Neural cell (in vitro differentiated cells): Measurements from ENCODE around the gene ROCK2. TPM values are rescaled to one million over a fixed set of nuclear protein-coding genes. Genes with fewer than 3 reads are reported as not detected.

Source experiments
- H2AFZ ChIP-seq: fragments of 200-600, 300-800 bp; sonication (generic), shearing (Covaris generic); 2 replicates; pipeline ENCODE4 v1.6.0; 2014; ENCODE audit warnings: low read depth, mild to moderate bottlenecking, antibody characterized with exemption, low read length, moderate library complexity
- H3F3A ChIP-seq: fragments of 200-600 bp; shearing (Covaris generic); 2 replicates; pipeline ENCODE4 v1.6.1; 2016; ENCODE audit warnings: mild to moderate bottlenecking, moderate library complexity, mixed read lengths, antibody characterized with exemption, low read length; ENCODE audit not compliant: insufficient read depth, poor library complexity, severe bottlenecking
- H3K27ac ChIP-seq: fragments of 200-600, 300-800 bp; sonication (generic), shearing (Covaris generic); 2 replicates; pipeline ENCODE4 v1.5.1; 2014; ENCODE audit warnings: mild to moderate bottlenecking, low read length, moderate library complexity
- H3K27me3 ChIP-seq: fragments of 300-800, 200-600 bp; sonication (generic), shearing (Covaris generic); 2 replicates; pipeline ENCODE4 v1.6.0; 2014; ENCODE audit warnings: mild to moderate bottlenecking, low read depth, low read length, moderate library complexity; ENCODE audit not compliant: insufficient read depth
- H3K36me3 ChIP-seq: fragments of 300-800, 200-600 bp; sonication (generic), shearing (Covaris generic); 2 replicates; pipeline ENCODE4 v1.5.1; 2014; ENCODE audit warnings: mild to moderate bottlenecking, antibody characterized with exemption, low read length, moderate library complexity; ENCODE audit not compliant: insufficient read depth
- H3K4me2 ChIP-seq: fragments of 300-800, 200-600 bp; sonication (generic), shearing (Covaris generic); 2 replicates; pipeline ENCODE4 v1.6.0; 2014; ENCODE audit warnings: mild to moderate bottlenecking, low read length
- H3K4me3 ChIP-seq: fragments of 300-800, 200-600 bp; sonication (generic), shearing (Covaris generic); 2 replicates; pipeline ENCODE4 v1.5.1; 2014; ENCODE audit warnings: mild to moderate bottlenecking, low read length, moderate library complexity
- H3K79me2 ChIP-seq: fragments of 200-600 bp; shearing (Covaris generic); replicated peaks from 2 replicates; pipeline ENCODE4 v1.6.0; 2014; ENCODE audit warnings: mild to moderate bottlenecking, low read length, moderate library complexity; ENCODE audit not compliant: insufficient read depth
- H3K9ac ChIP-seq: fragments of 300-800, 200-600 bp; sonication (generic), shearing (Covaris generic); 2 replicates; pipeline ENCODE4 v1.6.1; 2016; ENCODE audit warnings: mild to moderate bottlenecking, low read length, mixed read lengths
- H3K9me2 ChIP-seq: fragments of 200-600 bp; shearing (Covaris generic); 2 replicates; pipeline ENCODE4 v1.6.1; 2016; ENCODE audit warnings: mild to moderate bottlenecking, low read length, mixed read lengths; ENCODE audit not compliant: insufficient read depth
- H3K9me3 ChIP-seq: fragments of 200-600, 300-800 bp; sonication (generic), shearing (Covaris generic); 2 replicates; pipeline ENCODE4 v1.6.1; 2016; ENCODE audit warnings: mild to moderate bottlenecking, mixed run types, low read length, moderate library complexity, mixed read lengths
- H4K20me1 ChIP-seq: fragments of 200-600 bp; shearing (Covaris generic); 2 replicates; pipeline ENCODE4 v1.6.1; 2016; ENCODE audit warnings: mild to moderate bottlenecking, mixed run types; ENCODE audit not compliant: insufficient read depth
- EP300 ChIP-seq: fragments of 450-650 bp; conservative IDR thresholded peaks from 2 replicates; pipeline ENCODE4 v1.6.1; 2014; ENCODE audit warnings: antibody characterized with exemption, mild to moderate bottlenecking, moderate library complexity; ENCODE audit not compliant: poor library complexity, severe bottlenecking
- EZH2 ChIP-seq: fragments of 200-600, 300-800 bp; shearing (Covaris generic), sonication (generic); IDR thresholded peaks from 2 replicates; pipeline ENCODE4 v1.6.1; 2014; ENCODE audit warnings: antibody characterized with exemption, low read length, borderline replicate concordance, mild to moderate bottlenecking; ENCODE audit not compliant: insufficient read depth, poor library complexity, severe bottlenecking
- MXI1 ChIP-seq: fragments of 450-650 bp; conservative IDR thresholded peaks from 2 replicates; pipeline ENCODE4 v1.6.1; 2014; ENCODE audit warnings: antibody characterized with exemption, mild to moderate bottlenecking; ENCODE audit not compliant: poor library complexity, severe bottlenecking
- POLR2AphosphoS5 ChIP-seq: IDR thresholded peaks from 2 replicates; pipeline ENCODE4 v1.6.1; 2012
- RAD21 ChIP-seq: fragments of 450-650 bp; conservative IDR thresholded peaks from 2 replicates; pipeline ENCODE4 v1.6.1; 2014; ENCODE audit warnings: antibody characterized with exemption, mild to moderate bottlenecking, moderate library complexity
- SMC3 ChIP-seq: fragments of 450-650 bp; conservative IDR thresholded peaks from 2 replicates; pipeline ENCODE4 v1.6.1; 2014; ENCODE audit warnings: antibody characterized with exemption, mild to moderate bottlenecking, moderate library complexity; ENCODE audit not compliant: poor library complexity
- TAF1 ChIP-seq: IDR thresholded peaks from 2 replicates; pipeline ENCODE4 v1.6.1; 2012; ENCODE audit warnings: low read depth
- polyA plus RNA-seq: library from polyadenylated mRNA; depleted of rRNA; stranded (reverse); fragments of >200 nt; gene quantifications from 2 replicates; pipeline ENCODE4 v1.2.3, GENCODE V29; 2014
- TF ChIP-seq, protein P1 (sequence below): fragments of 450-650 bp; IDR thresholded peaks from 2 replicates; pipeline ENCODE4 v1.5.1; 2014; ENCODE audit warnings: antibody characterized with exemption, mild to moderate bottlenecking, moderate library complexity; ENCODE audit not compliant: poor library complexity, severe bottlenecking
- TF ChIP-seq, protein P2 (sequence below): IDR thresholded peaks from 2 replicates; pipeline ENCODE4 v1.6.1; 2012; ENCODE audit warnings: borderline replicate concordance

ROCK2 gene
- polyA plus RNA-seq, 1 donor from 2014 or later, result 25.7 TPM

DNA sequence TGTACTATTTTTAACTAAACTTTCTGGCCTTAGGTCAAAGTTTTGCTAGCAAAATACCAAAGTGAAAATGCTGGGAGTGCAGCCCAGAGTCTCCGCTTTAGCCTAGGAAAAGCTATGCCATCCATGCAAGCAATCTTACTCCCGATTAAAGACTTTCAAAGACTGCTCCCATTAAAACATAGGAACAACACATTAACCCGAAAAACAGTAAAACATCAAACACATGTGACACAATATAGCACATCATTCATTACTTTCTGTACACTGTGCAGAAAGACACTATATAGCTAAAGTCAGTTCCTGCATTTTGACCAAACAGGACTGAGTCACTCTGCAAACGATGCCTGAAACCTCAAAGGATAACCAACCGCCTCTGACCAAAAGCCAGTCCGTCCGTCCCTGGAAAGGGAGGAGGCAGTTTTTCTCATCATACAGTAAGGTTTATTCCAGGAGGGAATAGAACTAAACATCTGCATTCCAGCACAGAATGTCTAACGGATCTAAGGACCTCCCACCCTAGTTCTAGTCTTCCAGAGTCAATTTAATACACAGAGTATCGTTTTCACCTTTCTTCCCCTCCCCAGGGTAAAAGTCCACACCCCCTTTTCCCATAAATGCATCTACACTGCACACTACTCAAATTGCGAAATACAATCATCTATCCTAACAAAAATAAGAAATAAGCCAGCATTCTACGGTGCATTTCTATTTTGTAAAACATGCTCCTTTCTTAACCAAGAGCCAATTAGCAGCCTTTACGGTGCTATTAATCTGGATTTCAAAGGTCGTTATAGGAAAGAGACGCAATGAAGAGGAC, 1.7 kb downstream of the ROCK2 start:
- Histone ChIP-seq H3K9me2 (no peaks in the 10 kb centered on the region), H3K4me2 (peak overlapping the region; percentile 74), H3K9ac (peak overlapping the region; percentile 90), H3K9me3 (no peaks in the 10 kb centered on the region), H3F3A (peaks cover 3% of the 10 kb centered on the region), H3K27ac (peak overlapping the region; percentile 77), H4K20me1 (peaks cover 7% of the 10 kb centered on the region), H3K4me3 (peak overlapping the region; percentile 85), H3K27me3 (no peaks in the 10 kb centered on the region), H2AFZ (no peak overlapping the region), H3K36me3 (no peaks in the 10 kb centered on the region), H3K79me2 (peaks cover 65% of the 10 kb centered on the region)
- TF ChIP-seq RAD21 (no peak), TAF1 (no peak), MXI1 (peak; percentile 43)

DNA sequence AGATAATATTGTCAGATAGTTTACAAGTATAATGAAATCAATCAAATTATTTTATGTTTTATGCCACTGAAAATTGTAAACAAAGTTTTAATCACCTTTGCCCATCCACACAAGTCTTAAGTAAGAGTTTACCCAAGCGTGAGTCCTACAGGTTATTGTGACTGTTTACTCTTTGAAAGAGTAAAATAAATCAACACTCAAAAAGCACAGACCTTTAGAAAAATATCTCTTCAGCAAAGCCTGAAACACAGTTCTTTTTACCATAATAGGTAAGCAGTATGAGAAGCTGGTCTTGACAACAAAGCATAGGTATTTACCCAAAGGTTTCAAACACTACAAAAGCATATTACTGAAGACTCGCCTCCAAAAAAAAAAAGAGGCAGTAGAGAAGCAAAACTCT, 3.7 kb downstream of the ROCK2 start:
- no peaks in the 10 kb centered on the region for H3K36me3 ChIP-seq
- H3K4me2 ChIP-seq, result peak overlapping the region; percentile 74
- peaks cover 85% of the 10 kb centered on the region for H3K79me2 ChIP-seq
- no peaks in the 10 kb centered on the region for H3K9me2 ChIP-seq
- H3K27ac ChIP-seq, result peak overlapping the region; percentile 21
- no peak overlapping the region for H3K9ac ChIP-seq
- peaks cover 3% of the 10 kb centered on the region for H3F3A ChIP-seq
- peak overlapping the region; percentile 85 for H3K4me3 ChIP-seq
- H3K27me3 ChIP-seq, result no peaks in the 10 kb centered on the region
- no peaks in the 10 kb centered on the region for H3K9me3 ChIP-seq
- TF ChIP-seq TAF1, result no peak
- no peak for TF ChIP-seq POLR2AphosphoS5
- no peak for TF ChIP-seq RAD21
- no peak for TF ChIP-seq MXI1
- no peak for TF ChIP-seq SMC3
- TF ChIP-seq, protein P1, sequence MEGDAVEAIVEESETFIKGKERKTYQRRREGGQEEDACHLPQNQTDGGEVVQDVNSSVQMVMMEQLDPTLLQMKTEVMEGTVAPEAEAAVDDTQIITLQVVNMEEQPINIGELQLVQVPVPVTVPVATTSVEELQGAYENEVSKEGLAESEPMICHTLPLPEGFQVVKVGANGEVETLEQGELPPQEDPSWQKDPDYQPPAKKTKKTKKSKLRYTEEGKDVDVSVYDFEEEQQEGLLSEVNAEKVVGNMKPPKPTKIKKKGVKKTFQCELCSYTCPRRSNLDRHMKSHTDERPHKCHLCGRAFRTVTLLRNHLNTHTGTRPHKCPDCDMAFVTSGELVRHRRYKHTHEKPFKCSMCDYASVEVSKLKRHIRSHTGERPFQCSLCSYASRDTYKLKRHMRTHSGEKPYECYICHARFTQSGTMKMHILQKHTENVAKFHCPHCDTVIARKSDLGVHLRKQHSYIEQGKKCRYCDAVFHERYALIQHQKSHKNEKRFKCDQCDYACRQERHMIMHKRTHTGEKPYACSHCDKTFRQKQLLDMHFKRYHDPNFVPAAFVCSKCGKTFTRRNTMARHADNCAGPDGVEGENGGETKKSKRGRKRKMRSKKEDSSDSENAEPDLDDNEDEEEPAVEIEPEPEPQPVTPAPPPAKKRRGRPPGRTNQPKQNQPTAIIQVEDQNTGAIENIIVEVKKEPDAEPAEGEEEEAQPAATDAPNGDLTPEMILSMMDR, result no peak
- TF ChIP-seq EZH2, result no peak
- no peak for TF ChIP-seq EP300
- TF ChIP-seq, protein P2, sequence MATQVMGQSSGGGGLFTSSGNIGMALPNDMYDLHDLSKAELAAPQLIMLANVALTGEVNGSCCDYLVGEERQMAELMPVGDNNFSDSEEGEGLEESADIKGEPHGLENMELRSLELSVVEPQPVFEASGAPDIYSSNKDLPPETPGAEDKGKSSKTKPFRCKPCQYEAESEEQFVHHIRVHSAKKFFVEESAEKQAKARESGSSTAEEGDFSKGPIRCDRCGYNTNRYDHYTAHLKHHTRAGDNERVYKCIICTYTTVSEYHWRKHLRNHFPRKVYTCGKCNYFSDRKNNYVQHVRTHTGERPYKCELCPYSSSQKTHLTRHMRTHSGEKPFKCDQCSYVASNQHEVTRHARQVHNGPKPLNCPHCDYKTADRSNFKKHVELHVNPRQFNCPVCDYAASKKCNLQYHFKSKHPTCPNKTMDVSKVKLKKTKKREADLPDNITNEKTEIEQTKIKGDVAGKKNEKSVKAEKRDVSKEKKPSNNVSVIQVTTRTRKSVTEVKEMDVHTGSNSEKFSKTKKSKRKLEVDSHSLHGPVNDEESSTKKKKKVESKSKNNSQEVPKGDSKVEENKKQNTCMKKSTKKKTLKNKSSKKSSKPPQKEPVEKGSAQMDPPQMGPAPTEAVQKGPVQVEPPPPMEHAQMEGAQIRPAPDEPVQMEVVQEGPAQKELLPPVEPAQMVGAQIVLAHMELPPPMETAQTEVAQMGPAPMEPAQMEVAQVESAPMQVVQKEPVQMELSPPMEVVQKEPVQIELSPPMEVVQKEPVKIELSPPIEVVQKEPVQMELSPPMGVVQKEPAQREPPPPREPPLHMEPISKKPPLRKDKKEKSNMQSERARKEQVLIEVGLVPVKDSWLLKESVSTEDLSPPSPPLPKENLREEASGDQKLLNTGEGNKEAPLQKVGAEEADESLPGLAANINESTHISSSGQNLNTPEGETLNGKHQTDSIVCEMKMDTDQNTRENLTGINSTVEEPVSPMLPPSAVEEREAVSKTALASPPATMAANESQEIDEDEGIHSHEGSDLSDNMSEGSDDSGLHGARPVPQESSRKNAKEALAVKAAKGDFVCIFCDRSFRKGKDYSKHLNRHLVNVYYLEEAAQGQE, result no peak
- peaks cover 7% of the 10 kb centered on the region for H4K20me1 ChIP-seq
- H2AFZ ChIP-seq, result no peak overlapping the region
